ENCODE data around the gene FASN.

GRCh38 chr17:82037889-82038195, 60.2 kb downstream of the FASN start:
- TF ChIP-seq HMGXB4 (CRISPR knock-in tag; IDR thresholded peaks at IDR 0.05; ENCODE audit: borderline replicate concordance) (no peak), ELK1 (IDR thresholded peaks at IDR 0.05; ENCODE audit: low read depth, low read length) (no peak), RAD21 (conservative IDR thresholded peaks at IDR 0.05 in 1 of 2, IDR thresholded peaks at IDR 0.05 in 1 of 2) (no peak), CTCF (IDR thresholded peaks at IDR 0.05) (no peak), TP53 (CRISPR knock-in tag; IDR thresholded peaks at IDR 0.05) (no peak), BHLHE40 (IDR thresholded peaks at IDR 0.05; ENCODE audit: low read depth, low read length) (no peak)

Measured in A549 (cell line).